ENCODE data around the gene B3GNT8. TPM values are rescaled to one million over a fixed set of nuclear protein-coding genes. Genes with fewer than 3 reads are reported as not detected.

B3GNT8 gene
- total and polyA plus RNA-seq, 2 of the 4 experiments (the other 2 are of a cell fraction), result 0.36 TPM

DNA sequence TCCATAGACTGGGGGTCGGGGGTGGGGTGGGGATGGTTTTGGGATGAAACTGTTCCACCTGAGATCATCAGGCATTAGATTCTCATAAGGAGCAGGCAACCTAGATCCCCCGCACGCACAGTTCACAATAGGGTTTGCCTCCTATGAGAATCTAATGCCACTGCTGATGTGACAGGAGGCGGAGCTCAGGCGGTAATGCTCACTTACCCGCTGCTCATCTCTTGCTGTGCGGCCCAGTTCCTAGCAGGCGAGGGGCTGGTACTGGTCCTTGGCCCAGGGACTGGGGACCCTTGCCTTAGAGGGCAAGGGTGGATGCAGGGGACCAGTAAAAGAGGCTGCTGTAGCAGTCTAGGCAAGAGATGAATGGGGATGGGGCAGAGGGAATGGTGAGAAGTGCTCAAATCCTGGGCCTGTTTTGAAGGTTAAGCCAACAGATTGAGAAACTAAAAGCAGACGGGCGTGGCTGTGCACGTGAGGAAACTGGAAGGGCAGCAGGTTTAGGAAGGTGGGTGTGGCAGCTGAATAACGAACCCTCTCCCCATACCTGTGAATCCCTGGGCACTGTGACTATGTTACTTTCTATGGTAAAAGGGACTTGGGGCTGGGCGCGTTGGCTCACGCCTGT, 14.3 kb upstream of the B3GNT8 start:
- CTCF ChIA-PET, result no interaction called here
- no peak overlapping the region for H4K5ac ChIP-seq (ENCODE audit: low read depth, low read length)
- no peak overlapping the region for H2BK120ac ChIP-seq (ENCODE audit: low read depth, low read length)
- H3K23ac ChIP-seq (ENCODE audit: low read depth, low read length), result no peak overlapping the region
- no peak for ATAC-seq (ENCODE audit: low read depth)
- H3K4me3 ChIP-seq (ENCODE audit: insufficient read depth, low read depth, low read length), result no peak overlapping the region
- DNase-seq, result no peak
- in situ Hi-C loops (cut with MboI; ENCODE audit: low sequenced_read_pairs) (loop anchor here (5.0 kb wide), 1 partner anchor 131 kb away; no protein-coding TSS in a partner anchor), intact Hi-C loops (cut with micrococcal nuclease) (no loop called here), dilution Hi-C loops (cut with HindIII; ENCODE audit: low sequenced_read_pairs, unreplicated experiment) (no loop called here)
- H2AK9ac ChIP-seq (replicated peaks; ENCODE audit: low read depth, low read length, poor library complexity), result peak overlapping the region; percentile 5
- H4K91ac ChIP-seq (ENCODE audit: insufficient read depth, low read depth, low read length), result no peak overlapping the region
- H3K4me1 ChIP-seq (ENCODE audit: control insufficient read depth, insufficient read depth, low read length), result no peaks in the 10 kb centered on the region; the same call in 1 of the 2 replicates
- no peak overlapping the region for H3K14ac ChIP-seq (replicated peaks; ENCODE audit: low read depth, low read length)
- H3K9me3 ChIP-seq (ENCODE audit: control insufficient read depth, insufficient read depth, low read length), result no peaks in the 10 kb centered on the region
- no peak overlapping the region for H2BK20ac ChIP-seq (ENCODE audit: low read depth, low read length)
- H3K18ac ChIP-seq (ENCODE audit: low read depth, low read length), result no peak overlapping the region
- peaks cover 4% of the 10 kb centered on the region; the same call in 1 of the 2 replicates for H3K36me3 ChIP-seq (ENCODE audit: control insufficient read depth, insufficient read depth, low read length)
- H2BK5ac ChIP-seq (ENCODE audit: low read depth, low read length, poor library complexity, severe bottlenecking), result no peak overlapping the region
- H3K4ac ChIP-seq (ENCODE audit: low read depth, low read length), result no peak overlapping the region
- no peak overlapping the region for H2BK15ac ChIP-seq (ENCODE audit: low read depth, low read length)
- H3K56ac ChIP-seq (ENCODE audit: extremely low read depth, insufficient read depth, low read length), result no peak overlapping the region
- POLR2A ChIA-PET (ENCODE audit: unreplicated experiment), result no interaction called here
- no peaks in the 10 kb centered on the region; the same call in 1 of the 2 replicates for H3K27me3 ChIP-seq (ENCODE audit: control insufficient read depth, insufficient read depth, low read length)
- H3K79me1 ChIP-seq (ENCODE audit: low read depth in 1 of 2, low read length in 2 of 2), result peaks cover 9 to 17% of the 10 kb centered on the region in 2 experiments
- H3K27ac ChIP-seq (ENCODE audit: insufficient read depth, low read length), result no peak overlapping the region
- WGBS, 2 experiments (ENCODE audit: extremely low coverage in 2 of 2, insufficient read length in 1 of 2), result 72% methylated on average over 4 of the region's 15 CpGs; no CpG with 5 or more reads in 1 of the 2 experiments
- TF ChIP-seq POLR2A (IDR thresholded peaks at IDR 0.05; ENCODE audit: low read depth, low read length) (no peak), RCOR1 (IDR thresholded peaks at IDR 0.05; ENCODE audit: insufficient replicate concordance, low read length) (no peak), MAFK (IDR thresholded peaks at IDR 0.05; ENCODE audit: low read depth, low read length) (no peak), MXI1 (IDR thresholded peaks at IDR 0.05; ENCODE audit: borderline replicate concordance, low read depth, low read length) (no peak), NFE2L2 (IDR thresholded peaks at IDR 0.05; ENCODE audit: low read depth, low read length) (no peak), RAD21 (IDR thresholded peaks at IDR 0.05; ENCODE audit: low read length) (no peak), CEBPB (IDR thresholded peaks at IDR 0.05; ENCODE audit: low read depth, low read length) (no peak)
- TF ChIP-seq, protein P1, sequence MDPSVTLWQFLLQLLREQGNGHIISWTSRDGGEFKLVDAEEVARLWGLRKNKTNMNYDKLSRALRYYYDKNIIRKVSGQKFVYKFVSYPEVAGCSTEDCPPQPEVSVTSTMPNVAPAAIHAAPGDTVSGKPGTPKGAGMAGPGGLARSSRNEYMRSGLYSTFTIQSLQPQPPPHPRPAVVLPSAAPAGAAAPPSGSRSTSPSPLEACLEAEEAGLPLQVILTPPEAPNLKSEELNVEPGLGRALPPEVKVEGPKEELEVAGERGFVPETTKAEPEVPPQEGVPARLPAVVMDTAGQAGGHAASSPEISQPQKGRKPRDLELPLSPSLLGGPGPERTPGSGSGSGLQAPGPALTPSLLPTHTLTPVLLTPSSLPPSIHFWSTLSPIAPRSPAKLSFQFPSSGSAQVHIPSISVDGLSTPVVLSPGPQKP (IDR thresholded peaks at IDR 0.05; ENCODE audit: borderline replicate concordance, low read depth, low read length), result no peak
- H2AFZ ChIP-seq (replicated peaks; ENCODE audit: low read length, poor library complexity), result no peak overlapping the region
- no peak overlapping the region for H3K9ac ChIP-seq (ENCODE audit: low read depth, low read length)
- BruUV-seq (replicated peaks), result no TSS peak
- no peaks in the 10 kb centered on the region; the same call in 1 of the 2 replicates for H3K9me1 ChIP-seq (ENCODE audit: insufficient read depth, low read length)
- H4K20me1 ChIP-seq (ENCODE audit: insufficient read depth, low read length), result no peaks in the 10 kb centered on the region
- no peak overlapping the region for H2AK5ac ChIP-seq (ENCODE audit: low read depth, low read length)
- no peak overlapping the region for H4K8ac ChIP-seq (ENCODE audit: low read depth in 2 of 2, low read length in 2 of 2)
- no peak overlapping the region for H3K4me2 ChIP-seq (ENCODE audit: low read depth, low read length)
